ENCODE data around the gene FANCC. TPM values are rescaled to one million over a fixed set of nuclear protein-coding genes. Genes with fewer than 3 reads are reported as not detected.

FANCC gene
- total RNA-seq, 1 experiment from 2014 or later, result 19.4 TPM

DNA sequence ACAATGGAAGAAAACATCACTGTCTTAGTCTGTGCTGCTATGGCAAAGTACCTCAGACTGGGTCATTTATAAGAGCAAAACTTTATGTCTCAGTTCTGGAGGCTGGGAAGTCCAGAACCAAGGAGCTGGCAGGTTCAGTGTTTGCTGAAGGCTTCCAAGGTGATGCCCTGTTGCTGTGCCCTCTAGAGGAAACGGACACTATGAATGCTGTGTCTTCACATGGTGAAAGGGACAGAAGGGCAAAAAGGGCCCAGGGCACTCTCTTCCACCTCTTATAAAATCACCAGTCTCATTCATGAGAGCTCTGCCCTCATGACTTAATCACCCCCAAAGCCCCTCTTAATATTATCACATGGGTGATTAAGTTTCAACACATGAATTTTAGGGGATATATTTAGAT, 143.5 kb downstream of the FANCC start:
- H2AFZ ChIP-seq (ENCODE audit: low read depth, low read length, poor library complexity, severe bottlenecking), result no peak overlapping the region
- no peaks in the 10 kb centered on the region for H4K20me1 ChIP-seq (ENCODE audit: insufficient read depth)
- TF ChIP-seq, protein P1, sequence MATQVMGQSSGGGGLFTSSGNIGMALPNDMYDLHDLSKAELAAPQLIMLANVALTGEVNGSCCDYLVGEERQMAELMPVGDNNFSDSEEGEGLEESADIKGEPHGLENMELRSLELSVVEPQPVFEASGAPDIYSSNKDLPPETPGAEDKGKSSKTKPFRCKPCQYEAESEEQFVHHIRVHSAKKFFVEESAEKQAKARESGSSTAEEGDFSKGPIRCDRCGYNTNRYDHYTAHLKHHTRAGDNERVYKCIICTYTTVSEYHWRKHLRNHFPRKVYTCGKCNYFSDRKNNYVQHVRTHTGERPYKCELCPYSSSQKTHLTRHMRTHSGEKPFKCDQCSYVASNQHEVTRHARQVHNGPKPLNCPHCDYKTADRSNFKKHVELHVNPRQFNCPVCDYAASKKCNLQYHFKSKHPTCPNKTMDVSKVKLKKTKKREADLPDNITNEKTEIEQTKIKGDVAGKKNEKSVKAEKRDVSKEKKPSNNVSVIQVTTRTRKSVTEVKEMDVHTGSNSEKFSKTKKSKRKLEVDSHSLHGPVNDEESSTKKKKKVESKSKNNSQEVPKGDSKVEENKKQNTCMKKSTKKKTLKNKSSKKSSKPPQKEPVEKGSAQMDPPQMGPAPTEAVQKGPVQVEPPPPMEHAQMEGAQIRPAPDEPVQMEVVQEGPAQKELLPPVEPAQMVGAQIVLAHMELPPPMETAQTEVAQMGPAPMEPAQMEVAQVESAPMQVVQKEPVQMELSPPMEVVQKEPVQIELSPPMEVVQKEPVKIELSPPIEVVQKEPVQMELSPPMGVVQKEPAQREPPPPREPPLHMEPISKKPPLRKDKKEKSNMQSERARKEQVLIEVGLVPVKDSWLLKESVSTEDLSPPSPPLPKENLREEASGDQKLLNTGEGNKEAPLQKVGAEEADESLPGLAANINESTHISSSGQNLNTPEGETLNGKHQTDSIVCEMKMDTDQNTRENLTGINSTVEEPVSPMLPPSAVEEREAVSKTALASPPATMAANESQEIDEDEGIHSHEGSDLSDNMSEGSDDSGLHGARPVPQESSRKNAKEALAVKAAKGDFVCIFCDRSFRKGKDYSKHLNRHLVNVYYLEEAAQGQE (IDR thresholded peaks at IDR 0.05; ENCODE audit: low read depth), result no peak
- TF ChIP-seq ZFX (IDR thresholded peaks at IDR 0.05) (no peak), ZNF274 (IDR thresholded peaks at IDR 0.05; ENCODE audit: low read depth, low read length) (no peak), TCF7L2 (IDR thresholded peaks at IDR 0.05; ENCODE audit: borderline replicate concordance, extremely low read depth, insufficient read depth, insufficient read length) (no peak), ELF1 (IDR thresholded peaks at IDR 0.05; ENCODE audit: borderline replicate concordance, low read depth) (no peak), FOSL1 (IDR thresholded peaks at IDR 0.05; ENCODE audit: low read depth) (no peak), EGR1 (IDR thresholded peaks at IDR 0.05; ENCODE audit: low read depth) (no peak), JUND (IDR thresholded peaks at IDR 0.05) (no peak), SIN3A (IDR thresholded peaks at IDR 0.05; ENCODE audit: low read depth) (no peak), YY1 (IDR thresholded peaks at IDR 0.05; ENCODE audit: extremely low read depth, insufficient replicate concordance, low read depth, low read length) (no peak), SP1 (IDR thresholded peaks at IDR 0.05; ENCODE audit: low read depth) (no peak), SRF (IDR thresholded peaks at IDR 0.05; ENCODE audit: low read depth) (no peak), POLR2A (IDR thresholded peaks at IDR 0.05; ENCODE audit: borderline replicate concordance, extremely low read depth, insufficient read depth, insufficient read length) (no peak), POLR2AphosphoS5 (IDR thresholded peaks at IDR 0.05; ENCODE audit: low read depth, low read length) (no peak), EZH2phosphoT487 (IDR thresholded peaks at IDR 0.05; ENCODE audit: borderline replicate concordance) (no peak), CEBPB (IDR thresholded peaks at IDR 0.05; ENCODE audit: low read depth) (no peak)
- TF ChIP-seq, protein P2, sequence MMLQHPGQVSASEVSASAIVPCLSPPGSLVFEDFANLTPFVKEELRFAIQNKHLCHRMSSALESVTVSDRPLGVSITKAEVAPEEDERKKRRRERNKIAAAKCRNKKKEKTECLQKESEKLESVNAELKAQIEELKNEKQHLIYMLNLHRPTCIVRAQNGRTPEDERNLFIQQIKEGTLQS (IDR thresholded peaks at IDR 0.05), result no peak
- TF ChIP-seq, protein P3, sequence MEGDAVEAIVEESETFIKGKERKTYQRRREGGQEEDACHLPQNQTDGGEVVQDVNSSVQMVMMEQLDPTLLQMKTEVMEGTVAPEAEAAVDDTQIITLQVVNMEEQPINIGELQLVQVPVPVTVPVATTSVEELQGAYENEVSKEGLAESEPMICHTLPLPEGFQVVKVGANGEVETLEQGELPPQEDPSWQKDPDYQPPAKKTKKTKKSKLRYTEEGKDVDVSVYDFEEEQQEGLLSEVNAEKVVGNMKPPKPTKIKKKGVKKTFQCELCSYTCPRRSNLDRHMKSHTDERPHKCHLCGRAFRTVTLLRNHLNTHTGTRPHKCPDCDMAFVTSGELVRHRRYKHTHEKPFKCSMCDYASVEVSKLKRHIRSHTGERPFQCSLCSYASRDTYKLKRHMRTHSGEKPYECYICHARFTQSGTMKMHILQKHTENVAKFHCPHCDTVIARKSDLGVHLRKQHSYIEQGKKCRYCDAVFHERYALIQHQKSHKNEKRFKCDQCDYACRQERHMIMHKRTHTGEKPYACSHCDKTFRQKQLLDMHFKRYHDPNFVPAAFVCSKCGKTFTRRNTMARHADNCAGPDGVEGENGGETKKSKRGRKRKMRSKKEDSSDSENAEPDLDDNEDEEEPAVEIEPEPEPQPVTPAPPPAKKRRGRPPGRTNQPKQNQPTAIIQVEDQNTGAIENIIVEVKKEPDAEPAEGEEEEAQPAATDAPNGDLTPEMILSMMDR (IDR thresholded peaks at IDR 0.05 in 2 of 3, conservative IDR thresholded peaks at IDR 0.05 in 1 of 3; ENCODE audit: borderline replicate concordance in 1 of 3, insufficient read depth in 1 of 3, low read depth in 2 of 3, low read length in 2 of 3), result no peak
- TF ChIP-seq, protein P4, sequence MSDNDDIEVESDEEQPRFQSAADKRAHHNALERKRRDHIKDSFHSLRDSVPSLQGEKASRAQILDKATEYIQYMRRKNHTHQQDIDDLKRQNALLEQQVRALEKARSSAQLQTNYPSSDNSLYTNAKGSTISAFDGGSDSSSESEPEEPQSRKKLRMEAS (IDR thresholded peaks at IDR 0.05), result no peak
- TF ChIP-seq, protein P5, sequence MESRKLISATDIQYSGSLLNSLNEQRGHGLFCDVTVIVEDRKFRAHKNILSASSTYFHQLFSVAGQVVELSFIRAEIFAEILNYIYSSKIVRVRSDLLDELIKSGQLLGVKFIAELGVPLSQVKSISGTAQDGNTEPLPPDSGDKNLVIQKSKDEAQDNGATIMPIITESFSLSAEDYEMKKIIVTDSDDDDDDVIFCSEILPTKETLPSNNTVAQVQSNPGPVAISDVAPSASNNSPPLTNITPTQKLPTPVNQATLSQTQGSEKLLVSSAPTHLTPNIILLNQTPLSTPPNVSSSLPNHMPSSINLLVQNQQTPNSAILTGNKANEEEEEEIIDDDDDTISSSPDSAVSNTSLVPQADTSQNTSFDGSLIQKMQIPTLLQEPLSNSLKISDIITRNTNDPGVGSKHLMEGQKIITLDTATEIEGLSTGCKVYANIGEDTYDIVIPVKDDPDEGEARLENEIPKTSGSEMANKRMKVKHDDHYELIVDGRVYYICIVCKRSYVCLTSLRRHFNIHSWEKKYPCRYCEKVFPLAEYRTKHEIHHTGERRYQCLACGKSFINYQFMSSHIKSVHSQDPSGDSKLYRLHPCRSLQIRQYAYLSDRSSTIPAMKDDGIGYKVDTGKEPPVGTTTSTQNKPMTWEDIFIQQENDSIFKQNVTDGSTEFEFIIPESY (IDR thresholded peaks at IDR 0.05; ENCODE audit: extremely low read depth, insufficient replicate concordance, low read length), result no peak
- ChIA-PET RAD21 (ENCODE audit: low non-redundant PET in 1 of 2, low total read pairs in 2 of 2, uncharacterized antibody in 2 of 2, unreplicated experiment in 2 of 2) (no interaction called here), POLR2A (no interaction called here), CTCF (no interaction called here)
- H3K9ac ChIP-seq (ENCODE audit: low read length), result no peak overlapping the region
- H3K4me1 ChIP-seq (ENCODE audit: control insufficient read depth in 1 of 2, insufficient read depth in 2 of 2, low read length in 2 of 2), result no peaks in the 10 kb centered on the region
- H3K9me3 ChIP-seq (ENCODE audit: control insufficient read depth in 1 of 2, insufficient read depth in 1 of 2, low read depth in 1 of 2, low read length in 2 of 2), result no peaks in the 10 kb centered on the region
- ATAC-seq (peak; percentile 38; the same call in 1 of the 2 replicates), DNase-seq (ENCODE audit: low read depth, low spot score) (no peak)
- intact Hi-C loops (cut with micrococcal nuclease), result no loop called here
- no TSS peak for BruUV-seq (replicated peaks)
- no peak overlapping the region for H3K4me3 ChIP-seq (replicated peaks in 1 of 2; ENCODE audit: low read depth in 1 of 2, low read length in 2 of 2)
- H3K79me2 ChIP-seq (ENCODE audit: insufficient read depth, low read length), result no peaks in the 10 kb centered on the region
- no peaks in the 10 kb centered on the region for H3K36me3 ChIP-seq (ENCODE audit: control insufficient read depth in 1 of 2, insufficient read depth in 2 of 2, low read length in 2 of 2)
- no peaks in the 10 kb centered on the region for H3K9me2 ChIP-seq (ENCODE audit: insufficient read depth)
- no peak overlapping the region for H3K27ac ChIP-seq (ENCODE audit: low read depth, low read length)
- H3K27me3 ChIP-seq (ENCODE audit: insufficient read depth, low read length), result no peaks in the 10 kb centered on the region
- H3K4me2 ChIP-seq (ENCODE audit: low read length), result no peak overlapping the region
